ENCODE measurements around the gene SLC35D2.

SLC35D2 gene

DNA sequence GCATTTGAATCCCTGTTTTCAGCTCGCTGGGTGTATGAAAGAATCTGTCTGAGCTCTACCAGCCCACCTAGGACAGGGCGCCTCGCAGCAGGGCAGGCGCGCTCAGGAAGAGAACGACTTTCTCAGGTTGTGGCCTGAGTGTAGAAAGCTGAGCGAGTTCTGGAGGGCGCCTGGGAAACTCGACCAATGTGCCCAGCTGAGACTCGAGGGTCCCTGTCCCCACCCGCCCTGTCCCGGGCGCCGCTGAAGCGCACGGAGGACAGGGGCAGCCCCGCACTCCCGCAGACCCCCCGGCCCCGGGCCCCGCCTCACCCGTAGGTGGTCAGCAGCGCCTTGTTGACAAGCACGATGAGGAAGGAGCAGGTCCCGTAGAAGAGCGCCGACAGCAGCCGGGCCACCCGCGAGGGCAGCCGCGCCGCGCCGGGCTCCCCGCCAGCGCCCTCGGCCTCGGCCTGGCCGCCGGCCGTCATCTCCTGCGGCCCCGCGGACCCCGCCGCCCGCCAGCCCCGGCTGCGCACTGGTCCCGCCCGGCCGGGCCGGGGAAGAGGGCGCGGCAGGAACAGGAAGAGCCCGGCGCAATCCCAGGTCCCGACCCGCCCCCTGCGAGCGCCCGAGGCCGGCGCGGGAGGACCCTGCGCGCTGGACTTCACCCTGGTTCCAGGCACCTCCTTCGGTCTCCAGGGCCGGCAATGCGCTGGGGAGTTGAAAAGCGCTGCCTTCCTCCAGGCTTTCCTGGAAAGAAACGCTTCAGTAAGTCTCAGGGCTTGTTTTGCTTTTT, at the start of gene SLC35D2:
TSS of gene SLC35D2 (minus strand) at position 547 of the 778 bp plus-strand sequence. CDS start at position 470, 77 bp downstream.
- DNase-seq, result no peak

DNA sequence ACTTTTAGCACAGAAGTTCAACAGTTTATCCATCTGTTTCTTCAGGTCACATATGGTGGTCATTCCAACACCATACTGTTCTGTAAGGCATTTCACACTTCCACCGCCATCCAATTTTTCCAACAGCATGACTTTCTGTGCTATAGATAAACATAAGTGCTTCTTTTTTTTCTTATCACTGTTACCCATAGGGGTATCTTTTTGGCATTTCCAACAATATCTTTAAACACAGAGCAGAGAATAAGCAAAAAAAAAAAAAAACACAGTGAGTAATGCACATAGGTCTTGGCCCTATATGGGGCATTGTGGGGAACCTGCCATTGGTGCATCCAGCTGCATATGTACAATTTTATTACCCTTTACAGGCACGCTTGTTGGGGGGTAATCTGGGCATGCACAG, 46.9 kb upstream of the SLC35D2 start:
- no peak for DNase-seq

DNA sequence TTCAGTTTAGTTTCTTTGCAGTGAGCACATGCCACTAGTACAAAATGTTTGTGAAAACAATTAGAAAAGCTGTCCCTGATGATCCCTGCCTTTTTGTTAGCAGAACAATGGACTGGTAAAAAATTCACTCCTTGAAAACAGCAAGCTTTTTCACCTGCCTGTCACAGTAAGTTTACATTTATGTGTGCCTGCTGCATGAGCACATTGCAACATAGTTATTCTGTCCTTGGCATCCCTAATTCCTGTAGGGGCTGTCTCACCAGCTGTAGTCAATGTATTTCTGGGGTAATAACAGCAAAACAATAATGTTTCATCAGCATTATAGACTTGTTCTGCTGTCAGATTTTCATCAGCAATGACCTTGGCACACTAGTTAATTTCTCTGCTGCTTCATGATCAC, 46.2 kb upstream of the SLC35D2 start:
- no peak for DNase-seq

DNA sequence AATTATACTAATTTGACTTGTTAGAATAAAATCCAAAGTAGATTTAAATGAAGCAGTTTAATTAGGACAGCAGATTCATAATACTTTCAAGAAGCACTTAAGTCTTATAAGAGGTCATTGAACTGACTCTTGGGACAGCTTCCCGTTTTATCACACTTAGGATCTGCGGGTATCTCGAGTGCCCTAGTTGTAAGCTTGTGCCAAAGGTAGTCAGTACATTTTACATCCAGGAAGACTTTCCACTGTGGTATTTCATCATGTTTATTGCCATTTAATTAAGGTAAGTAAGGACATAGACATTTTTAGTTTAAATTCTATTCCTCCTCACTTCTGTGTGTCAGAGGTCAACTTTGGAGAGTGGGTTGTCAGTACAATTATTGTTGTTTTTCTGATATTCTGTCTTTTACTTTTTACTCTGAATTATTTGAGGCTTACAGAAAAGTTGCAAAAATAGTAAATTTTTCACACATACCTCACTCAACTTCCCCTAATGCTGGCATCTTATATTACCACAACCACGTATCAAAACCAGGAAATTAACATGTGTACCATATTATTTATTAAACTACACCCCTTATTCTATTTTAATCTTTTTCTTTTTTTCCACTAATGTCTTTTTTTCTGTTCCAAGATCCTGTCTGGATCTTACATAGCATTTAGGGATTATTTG, 42.1 kb upstream of the SLC35D2 start:
- no peak for DNase-seq

DNA sequence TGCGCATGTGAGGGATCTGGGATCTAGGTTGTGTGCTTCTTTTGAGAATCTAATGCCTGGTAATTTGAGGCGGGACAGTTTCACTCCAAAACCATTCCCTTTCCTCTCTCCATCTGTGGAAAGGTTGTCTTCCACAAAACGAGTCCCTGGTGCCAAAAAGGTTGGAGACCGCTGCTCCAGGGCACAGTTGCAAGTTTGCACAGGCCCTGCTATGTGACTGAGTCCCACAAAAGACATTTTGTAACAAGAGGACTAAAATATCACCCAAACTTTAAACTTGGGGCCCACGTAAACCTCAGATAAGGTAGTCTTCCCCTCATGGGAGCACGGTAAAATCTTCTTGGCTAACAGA, 40.5 kb upstream of the SLC35D2 start:
- no peak for DNase-seq

DNA sequence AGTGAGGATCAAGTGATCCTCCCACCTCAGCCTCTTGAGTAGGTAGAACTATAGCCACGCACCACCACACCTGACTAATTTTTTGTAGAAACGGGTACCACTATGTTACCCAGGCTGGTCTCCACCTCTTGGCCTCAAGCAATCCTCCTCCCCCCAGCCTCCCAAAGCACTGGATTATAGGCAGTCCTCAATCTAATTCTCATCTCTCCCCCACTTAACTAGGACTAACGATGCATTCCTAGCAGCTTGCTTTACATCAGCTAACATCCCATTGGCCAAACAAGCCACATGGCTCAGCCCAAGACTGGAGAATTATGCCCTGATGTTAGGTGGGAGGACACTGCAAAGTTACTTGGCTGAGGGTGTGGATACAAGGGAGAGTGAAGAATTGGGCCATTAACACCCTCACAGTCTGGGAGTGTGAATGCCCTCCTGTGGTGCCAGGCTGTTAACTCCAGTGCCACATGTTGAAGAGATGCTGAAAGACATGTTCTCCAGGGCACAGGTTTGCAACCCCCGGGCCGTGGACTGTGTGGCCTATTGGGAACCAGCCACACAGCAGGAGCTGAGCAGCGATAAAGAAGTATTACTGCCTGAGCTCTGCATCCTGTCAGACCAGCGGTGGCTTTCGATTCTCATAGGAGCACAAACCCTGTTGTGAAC, 39.9 kb upstream of the SLC35D2 start:
- DNase-seq, result no peak

DNA sequence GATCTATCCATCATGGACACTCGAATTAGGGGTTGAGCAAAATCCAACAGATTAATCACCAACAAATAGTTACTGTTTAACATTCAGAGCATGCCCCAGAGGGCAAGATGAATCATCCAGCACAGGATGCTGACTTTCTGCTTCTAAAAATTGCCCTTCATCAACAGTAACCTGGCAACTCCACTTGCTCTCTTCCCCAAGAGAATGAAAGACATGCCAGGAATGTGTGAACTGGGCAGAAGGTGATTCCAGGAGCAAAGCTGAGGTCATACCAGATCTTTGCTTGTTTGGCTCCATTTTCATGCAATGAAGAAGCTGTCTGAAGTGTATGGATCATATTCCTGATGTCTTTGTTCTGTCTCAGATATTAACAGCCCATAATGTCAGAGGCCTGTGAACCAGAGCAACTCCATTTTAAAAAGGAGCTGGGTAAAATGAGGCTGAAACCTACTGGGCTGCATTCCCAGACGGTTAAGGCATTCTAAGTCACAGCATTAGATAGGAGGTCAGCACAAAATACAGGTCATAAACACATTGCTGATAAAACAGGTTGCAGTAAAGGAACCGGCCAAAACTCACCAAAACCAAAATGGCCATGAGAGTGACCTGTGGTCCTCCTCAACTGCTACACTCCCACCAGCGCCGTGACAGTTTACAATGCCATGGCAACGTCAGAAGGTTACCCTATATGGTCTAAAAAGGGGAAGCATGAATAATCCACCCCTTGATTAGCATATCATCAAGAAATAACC, 37.1 kb upstream of the SLC35D2 start:
- peak; percentile 39 for DNase-seq

DNA sequence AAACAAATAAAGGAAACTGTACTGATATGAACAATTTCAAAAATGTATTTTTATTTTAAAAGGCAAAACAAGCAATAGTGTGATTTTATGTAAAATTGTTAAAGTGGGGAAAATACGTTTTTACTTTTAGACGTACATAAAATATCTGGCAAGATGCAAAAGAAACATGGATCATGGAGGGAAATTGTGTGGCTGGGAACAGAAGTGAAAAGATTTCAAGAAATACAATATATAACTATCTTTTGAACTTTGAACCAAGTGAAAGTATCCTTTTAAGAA, 36.1 kb upstream of the SLC35D2 start:
- DNase-seq, result no peak

DNA sequence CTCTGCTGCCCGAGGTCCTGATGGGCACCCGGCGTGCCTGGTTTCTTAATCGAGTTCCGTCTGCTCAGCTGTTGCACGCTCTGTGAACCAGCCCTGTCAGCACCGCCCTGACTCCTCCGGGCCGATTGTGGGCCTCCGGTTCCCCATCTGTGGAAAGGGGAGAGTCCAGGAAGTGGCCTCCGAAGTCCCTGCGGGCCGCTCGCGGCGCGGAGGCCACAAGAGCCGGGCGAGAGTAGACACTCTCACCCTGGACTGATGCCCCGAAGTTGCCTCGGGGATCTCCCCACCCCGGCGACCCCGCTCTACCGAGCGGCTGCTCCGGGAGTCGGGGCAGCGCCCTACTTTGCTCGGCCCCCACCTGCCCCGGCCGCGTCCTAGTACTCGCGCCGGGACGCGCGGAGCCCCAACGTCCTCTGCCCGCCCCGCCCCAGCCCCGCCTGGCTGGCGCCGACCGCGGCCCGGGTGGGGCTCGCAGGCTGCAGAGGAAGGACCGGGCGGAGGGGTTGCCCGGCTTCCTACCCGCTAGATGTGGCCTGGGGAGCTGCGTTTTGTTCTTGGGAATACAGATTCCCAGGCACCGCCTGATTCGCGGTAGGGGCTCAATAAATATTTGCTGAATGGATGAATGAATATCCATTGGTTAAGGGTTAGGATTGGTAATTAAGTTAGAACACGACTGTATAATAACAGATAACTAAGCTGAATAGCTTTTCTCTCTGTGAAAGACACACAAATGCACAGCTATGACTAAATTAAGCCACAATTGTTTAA, 35.6 kb upstream of the SLC35D2 start:
- peak; percentile 69 for DNase-seq

DNA sequence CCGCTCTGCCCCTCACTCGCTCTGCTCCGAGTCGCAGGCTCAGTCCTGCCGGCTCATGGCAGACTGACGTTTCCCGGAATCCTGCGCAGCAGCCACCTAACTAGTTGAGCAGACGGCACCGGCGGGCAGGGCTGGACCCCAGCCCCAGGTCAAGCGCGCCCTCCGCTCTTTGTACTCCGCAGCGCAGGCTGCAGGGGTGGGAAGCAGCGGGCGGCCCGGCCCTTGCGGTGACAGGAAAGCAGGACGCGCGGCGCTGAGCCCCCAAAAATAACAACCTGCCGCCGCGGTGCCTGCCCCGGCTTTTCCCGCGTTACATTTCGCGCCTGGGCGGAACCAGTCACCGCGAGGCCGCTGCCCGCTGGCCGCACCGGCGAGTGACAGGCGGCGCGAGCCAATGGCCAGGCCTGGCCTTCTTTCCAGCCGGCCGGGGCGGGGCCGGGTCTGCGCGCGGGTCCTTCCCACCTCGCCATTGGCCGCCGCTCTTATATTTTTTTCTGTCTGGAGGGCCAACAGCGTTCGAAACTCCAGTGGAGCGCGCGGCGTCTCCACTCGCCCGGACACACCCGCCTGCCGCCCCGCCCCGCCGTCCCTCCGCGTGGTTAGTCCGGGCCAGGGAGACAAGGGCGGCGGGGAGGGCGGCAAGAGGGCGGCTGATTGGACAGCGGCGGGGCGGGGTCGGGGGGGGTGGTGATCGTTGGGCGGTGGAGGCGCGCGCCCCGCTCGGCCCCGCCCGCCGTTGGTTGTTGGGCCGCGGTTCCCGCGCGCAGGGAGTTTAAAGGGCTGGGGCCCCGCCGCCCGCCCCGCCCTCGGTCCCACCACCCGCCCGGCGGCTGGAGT, 34.8 kb upstream of the SLC35D2 start, which contains the start of gene ZNF367:
TSS of gene ZNF367 (minus strand) at position 288 of the 837 bp plus-strand sequence. CDS start 338 bp downstream, outside the sequence.
- DNase-seq, result peak; percentile 95

DNA sequence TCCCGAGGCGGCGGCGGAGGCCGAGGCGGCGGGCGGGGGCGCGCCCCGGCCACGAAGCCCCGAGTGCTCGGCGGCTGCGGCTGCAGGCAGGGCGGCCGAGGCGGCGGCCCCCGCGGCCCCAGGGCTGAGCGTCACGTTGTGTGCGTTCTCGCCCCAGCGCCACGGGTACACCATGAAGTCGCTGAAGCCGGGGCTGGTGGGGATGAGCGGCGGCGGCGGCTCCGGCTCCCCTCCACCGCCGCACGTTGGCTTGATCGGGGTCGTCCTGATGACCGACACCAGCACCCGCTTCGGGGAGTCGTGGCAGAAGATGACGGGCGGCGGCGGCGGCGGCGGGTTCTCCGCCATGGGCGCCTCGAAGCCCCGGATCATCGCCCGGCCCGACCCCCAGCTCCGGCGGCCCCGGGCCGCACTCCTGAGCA, 34.2 kb upstream of the SLC35D2 start:
- peak; percentile 24 for DNase-seq

DNA sequence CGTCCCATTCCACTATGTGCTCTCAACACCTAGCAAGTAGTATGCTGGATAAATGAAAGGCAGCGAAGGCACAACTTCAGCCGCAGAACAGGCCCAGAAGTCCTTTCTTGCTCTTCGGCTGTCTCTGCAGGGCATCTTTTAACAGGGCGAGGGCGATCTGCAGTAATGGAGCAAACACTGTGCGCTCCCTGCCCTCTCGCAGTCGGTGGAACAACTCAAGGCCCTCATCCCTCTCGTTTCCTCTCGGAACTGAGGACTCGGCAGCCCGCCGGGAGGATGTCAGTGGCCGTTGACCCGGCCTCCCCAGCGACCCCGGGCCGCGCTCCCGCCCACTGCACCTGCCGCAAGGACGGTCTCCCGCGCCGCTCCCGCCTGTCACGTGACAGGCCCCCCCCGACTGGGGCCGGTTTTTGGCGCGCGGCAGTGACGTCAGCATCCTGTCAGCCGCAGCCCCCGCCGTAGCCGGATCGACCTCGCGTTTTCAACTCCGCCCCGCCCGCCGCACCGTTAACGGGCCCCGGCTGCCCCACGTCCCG, 33.6 kb upstream of the SLC35D2 start:
- DNase-seq, result peak; percentile 89

DNA sequence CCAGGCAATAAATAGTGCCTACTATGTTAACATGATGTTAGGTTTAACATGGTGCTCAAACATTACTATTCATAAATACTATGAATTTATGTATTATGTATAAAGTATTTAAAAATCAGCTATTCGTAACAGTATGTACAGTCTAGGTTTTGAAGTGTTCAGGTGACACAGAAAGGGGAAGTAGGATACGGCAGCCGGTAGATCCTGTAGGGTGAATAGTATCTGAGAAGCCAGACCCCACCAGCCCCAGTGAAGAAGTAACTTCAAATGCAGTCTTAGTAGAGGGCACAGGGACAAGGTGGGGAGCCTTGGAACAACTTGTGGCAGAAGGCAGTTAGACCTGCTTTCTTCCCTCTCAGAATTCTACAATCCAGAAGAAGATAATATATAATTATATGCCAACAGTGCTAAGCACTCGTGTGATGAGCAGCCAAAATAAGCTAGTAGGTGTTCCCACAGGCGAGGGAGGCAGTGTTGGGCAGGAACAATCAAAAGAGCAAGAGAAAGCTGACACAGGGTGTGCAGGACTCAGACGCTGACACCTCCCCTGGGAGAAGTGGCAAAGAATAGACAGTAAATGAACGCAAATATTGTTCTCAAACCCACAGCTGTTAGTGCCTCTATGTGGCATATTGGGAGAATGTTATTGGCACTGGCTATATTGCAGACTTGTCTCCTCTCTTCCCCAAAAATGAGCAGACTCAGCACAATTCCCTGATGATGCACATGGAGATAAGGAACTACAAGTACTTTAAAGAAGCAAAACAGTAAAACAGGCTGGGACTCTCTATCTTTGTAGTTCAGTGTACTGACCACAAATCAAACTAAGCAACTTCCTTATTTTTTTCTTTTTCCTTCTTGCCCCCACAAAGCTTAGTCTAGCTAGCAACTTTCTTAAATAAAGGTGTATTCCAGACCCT, 30.1 kb upstream of the SLC35D2 start:
- no peak for DNase-seq

DNA sequence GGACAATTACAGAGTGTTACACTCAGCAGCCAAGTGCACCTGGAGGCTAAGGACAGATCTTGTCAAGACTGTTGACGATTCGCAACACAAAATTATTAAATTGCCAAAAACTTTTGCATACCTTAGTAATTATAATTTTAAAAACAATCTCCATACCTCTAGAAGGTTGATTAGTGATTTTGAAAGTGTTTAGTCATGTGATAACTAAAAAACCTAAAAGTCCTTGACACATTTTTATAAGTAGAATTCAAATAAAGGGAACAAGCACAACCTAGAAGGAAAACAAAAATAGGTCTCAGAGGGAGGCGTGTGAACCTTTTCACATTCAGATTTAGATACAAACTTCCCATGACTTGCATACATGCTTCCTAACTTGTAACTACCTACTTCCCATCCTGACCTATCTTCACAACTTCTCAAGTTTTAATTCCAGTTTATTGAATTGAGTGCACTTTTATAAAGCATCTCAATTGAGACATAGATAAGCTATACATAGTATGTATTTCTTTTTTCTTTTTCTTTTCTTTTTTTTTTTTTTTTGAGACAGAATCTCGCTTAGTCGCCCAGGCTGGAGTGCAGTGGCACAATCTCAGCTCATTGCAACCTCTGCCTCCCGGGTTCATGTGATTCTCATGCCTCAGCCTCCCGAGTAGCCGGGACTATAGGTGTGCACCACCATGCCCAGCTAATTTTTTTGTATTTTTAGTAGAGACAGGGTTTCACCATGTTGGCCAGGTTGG, 28.8 kb upstream of the SLC35D2 start:
- DNase-seq, result no peak

DNA sequence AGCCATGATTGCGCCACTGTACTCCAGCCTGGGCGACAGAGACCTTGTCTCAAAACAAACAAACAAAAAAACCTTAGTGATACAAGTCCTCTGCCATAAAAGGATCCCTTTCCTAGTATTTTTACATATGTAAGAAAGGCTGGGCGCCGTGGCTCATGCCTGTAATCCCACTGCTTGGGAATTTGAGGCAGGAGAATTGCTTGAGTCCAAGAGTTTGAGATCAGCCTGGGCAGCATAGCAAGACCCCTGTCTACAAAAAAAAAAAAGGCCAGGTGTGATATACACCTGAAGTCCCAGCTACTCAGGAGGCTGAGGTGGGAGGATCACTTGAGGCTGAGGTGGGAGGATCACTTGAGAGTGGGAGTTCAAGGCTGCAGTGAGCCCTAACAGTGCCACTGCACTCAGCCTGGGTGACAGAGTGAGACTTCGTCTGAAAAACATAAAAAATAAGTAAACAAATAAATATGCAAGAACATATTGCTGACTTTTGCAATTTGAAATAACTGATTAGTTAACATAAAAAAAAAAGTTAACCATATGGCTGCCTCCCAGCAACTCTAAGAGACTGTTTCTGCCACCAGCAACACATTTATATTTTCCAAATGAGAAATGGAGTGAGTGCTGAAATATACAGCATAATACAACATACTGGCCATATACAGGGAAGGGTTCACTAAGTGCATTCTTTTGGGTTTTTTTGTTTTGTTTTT, 27.8 kb upstream of the SLC35D2 start:
- DNase-seq, result no peak

DNA sequence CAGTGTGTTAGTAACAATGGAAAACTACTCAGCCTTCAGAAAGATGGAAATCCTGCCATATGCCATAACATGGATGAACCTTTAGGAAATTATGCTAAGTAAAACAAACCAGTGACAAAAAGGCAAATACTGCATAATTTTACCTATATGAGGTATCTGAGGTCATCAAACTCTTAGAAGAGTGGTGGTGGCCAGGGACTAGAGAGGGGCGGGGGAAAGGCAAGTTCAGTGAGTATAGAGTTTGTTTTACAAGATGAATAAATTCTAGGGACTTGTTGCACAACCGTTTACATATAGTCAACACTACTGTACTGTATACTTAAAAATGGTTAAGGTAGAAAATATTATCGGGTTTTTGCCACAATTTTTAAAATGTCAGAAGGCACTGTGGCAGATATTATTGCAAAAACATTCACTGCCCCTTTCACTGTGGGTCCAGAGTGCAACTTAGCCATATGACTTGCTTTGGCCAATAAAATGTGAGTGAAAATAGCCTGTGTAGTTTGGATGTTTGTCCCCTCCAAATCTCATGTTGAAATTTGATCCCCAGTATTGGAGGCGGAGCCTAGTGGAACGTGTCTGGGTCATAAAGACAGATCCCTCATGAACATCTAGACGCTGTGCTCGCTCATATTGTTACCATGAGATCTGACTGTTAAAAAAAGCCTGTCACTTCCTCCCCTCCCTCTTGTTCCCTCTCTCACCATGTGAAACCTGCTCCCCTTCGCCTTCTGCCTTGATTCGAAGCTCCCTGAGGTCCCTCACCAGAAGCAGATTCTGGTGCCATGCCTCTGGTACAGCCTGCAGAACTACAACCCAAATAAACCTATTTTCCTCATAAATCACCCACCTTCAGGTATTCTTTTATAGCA, 25.1 kb upstream of the SLC35D2 start:
- no peak for DNase-seq

DNA sequence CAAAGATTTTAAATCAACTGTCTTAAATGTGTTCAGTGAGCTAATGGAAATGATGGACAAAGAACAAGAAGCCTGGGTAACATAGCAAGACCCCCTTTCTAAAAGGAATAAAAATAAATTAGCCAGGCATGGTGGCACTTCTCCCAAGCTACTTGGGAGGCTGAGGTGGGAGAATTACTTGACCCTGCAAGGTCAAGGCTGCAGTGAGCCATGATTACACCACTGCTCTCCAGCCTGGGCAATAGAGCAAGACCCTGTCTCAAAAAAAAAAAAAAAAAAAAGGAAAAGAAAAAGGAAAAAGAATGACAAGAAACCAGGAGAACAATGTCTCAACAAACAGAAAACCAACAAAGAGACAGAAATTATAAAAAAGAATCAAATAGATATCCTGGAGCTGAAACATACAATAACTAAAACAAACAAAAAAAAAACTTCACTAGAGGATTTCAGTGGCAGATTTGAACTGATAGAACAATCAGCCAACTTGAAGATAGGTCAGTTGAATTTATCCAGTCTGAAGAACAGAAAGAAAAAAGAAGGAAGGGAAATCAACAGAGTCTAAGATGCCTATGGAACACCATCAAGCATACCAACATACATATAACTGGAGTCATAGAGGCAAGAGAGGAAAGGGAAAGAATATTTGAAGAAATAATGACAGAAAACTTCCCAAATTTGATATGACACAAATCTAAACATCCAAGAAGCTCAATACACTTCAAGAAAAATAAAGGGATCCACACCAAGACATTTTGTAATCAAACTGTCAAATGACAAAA, 16.8 kb upstream of the SLC35D2 start:
- DNase-seq, result no peak

Measured in CD4-positive, alpha-beta T cell treated with Interleukin-15 for 1 hour (primary cell).